GM20000 (cell line): ENCODE results near the gene HOMER1.

Source experiments
- DNase-seq: peaks from one replicate; pipeline ENCODE4 v3.0.0; 2012; ENCODE audit warnings: low spot score
- TF ChIP-seq, protein P1 (sequence below): IDR thresholded peaks from 2 replicates; pipeline ENCODE4 v1.5.1; 2012; ENCODE audit warnings: mild to moderate bottlenecking, control low read depth; ENCODE audit errors: extremely low read depth, missing control alignments

HOMER1 gene

DNA sequence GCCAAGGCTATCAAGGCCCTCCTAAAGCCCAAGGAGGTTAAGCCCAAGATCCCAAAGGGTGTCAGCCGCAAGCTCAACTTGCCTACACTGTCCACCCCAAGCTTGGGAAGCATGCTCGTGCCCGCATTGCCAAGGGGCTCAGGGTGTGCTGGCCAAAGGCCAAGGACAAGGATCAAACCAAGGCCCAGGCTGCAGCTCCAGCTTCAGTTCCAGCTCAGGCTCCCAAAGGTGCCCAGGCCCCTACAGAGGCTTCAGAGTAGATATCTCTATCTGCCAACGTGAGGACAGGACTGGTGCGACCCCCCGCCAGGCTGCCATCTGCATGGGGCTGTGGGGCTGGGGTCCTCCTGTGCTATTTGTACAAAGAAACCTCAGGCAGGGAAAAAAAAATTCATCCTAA lies 3.3 kb downstream of the HOMER1 start:
- no peak for DNase-seq
- TF ChIP-seq, protein P1, sequence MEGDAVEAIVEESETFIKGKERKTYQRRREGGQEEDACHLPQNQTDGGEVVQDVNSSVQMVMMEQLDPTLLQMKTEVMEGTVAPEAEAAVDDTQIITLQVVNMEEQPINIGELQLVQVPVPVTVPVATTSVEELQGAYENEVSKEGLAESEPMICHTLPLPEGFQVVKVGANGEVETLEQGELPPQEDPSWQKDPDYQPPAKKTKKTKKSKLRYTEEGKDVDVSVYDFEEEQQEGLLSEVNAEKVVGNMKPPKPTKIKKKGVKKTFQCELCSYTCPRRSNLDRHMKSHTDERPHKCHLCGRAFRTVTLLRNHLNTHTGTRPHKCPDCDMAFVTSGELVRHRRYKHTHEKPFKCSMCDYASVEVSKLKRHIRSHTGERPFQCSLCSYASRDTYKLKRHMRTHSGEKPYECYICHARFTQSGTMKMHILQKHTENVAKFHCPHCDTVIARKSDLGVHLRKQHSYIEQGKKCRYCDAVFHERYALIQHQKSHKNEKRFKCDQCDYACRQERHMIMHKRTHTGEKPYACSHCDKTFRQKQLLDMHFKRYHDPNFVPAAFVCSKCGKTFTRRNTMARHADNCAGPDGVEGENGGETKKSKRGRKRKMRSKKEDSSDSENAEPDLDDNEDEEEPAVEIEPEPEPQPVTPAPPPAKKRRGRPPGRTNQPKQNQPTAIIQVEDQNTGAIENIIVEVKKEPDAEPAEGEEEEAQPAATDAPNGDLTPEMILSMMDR = no peak

DNA sequence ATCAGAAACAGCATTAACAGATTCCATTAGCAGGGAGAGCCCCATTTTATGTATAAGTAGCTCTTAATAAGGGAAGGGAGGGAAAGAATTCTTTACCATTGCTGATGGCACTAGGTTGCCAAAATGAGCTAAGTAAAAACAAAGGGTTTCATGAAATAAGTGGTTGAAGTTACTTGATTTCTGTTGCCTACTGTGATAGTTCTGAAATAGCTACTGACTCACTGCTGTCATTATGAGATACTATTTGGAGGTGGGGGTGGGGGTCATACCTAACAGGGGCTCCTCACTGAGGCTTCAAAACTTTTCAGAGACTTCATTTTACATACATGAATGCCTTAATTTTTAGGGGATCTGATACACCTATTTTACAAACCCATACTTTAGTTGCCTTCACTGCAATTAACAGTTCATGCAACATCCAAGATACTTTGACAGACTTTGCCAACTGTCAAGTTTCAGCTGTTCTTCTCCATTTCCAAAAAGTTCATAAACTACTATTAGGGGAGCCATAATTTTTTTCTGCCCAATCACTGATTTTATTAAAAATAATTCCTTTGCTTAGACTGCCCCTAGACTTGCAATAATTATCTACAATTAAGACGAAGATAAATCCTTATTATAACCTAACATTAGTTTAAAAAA lies 4.6 kb downstream of the HOMER1 start:
- no peak for DNase-seq
- TF ChIP-seq, protein P1 = no peak

DNA sequence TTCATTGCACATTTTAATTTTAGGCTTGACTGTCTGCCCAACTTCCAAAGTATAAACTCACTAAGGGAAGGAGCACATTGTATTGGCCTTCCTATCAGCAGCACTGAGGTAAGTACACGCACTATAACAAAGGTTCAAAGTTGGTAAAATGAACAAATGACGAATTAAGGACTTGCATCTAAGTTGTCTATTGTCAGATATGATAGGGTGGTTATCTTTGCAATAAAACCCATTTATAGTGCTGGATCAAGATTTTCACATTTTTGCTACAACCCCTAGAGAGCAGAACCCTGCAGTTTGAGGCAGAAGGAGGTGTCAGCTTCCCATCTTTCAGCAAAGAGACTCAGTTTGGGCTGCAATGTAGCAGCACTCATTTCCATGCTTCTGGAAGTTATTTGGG lies 5.1 kb downstream of the HOMER1 start:
- DNase-seq = no peak
- TF ChIP-seq, protein P1 = no peak

DNA sequence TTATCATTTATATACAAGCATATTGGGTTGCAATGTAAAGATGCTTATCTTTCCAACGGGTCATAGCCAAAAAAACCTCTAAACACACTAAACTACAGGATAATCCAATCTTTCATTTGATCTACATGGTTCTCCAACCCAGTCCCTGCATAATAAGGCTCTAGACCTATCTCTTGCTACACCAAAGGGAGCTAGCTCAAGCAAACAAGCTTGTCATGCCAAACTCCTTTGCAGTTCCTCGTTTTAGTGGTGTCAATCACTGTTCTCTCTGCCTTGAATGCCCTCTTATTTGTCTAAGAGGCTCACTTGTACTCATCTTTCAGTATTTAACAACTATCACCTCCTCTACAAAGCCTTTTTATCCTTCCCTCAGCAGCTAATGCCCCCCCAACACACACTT lies 5.6 kb downstream of the HOMER1 start:
- TF ChIP-seq, protein P1 = no peak
- no peak for DNase-seq

DNA sequence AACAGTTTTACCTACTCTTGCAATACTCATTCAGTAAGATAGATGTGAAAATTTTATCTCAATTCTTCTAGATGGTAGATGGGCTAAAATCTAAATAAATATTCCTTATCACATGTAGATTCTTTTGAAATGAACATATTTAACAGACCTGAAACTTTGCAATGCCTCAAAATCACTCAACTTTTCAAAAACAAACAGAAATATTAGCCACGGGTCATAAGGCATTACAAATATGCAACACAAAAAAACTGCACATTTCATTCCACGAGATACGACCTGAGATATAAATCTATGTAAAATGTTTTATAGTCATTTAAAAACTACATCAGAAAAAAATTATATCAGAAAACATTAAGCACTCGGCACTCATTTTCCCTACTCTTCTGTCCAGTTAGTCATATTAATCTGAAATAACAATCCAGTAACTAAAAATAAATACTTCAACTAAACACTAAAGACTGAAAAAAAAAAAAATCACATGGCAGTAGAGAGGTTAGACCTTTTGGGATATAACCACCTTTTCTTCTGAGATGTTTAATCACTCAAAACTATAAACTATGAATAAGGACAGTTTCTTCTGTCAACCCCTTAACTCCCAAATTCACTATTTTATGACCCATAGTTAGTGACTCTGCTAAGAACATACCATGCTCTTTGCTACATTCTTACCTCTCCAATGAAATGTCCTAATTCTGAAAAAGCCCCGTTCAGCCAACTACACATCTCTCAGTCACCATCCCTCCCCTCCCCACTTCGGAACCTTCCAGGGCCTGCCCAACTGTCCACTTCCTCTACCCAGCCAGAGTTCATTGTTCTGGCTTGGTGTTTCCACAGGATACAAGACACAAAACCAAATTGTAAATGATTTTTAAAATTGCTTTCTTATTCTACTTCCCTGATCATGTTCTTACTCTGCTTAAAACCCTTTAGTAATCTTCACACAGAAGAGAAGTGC lies 6.4 kb downstream of the HOMER1 start:
- TF ChIP-seq, protein P1 = no peak

DNA sequence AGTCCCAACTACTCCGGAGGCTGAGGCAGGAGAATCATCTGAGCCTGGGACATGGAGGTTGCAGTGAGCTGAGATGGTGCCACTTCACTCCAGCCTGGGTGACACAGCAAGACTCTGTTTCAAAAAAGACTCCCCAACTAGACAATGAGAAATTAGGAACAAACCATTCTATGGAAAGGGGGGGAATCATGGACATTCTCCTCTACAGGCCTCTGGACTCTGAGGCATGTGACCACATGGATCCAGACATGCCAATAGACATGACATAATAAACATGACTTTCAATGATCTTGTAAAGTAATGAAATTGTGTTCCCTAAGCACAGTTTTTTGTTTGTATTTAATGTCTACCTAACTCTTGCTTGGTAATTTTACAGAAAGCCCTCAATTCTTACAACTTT lies 8.8 kb downstream of the HOMER1 start:
- TF ChIP-seq, protein P1 = no peak

More for the DNA sequence above, 6.4 kb downstream of the HOMER1 start:
- no peak for DNase-seq

More for the DNA sequence above, 8.8 kb downstream of the HOMER1 start:
- DNase-seq = no peak
